ENCODE results near the gene ANO2. TPM values are rescaled to one million over a fixed set of nuclear protein-coding genes. Genes with fewer than 3 reads are reported as not detected.
"Not testable (repeated sequence)": the region's sequence is repeated elsewhere in the genome, so short reads cannot be mapped to it uniquely, and the experiment has no call there.

ANO2 gene
- total and polyA plus RNA-seq, 4 donors = 0.03 to 0.25 (median 0.15) TPM

DNA sequence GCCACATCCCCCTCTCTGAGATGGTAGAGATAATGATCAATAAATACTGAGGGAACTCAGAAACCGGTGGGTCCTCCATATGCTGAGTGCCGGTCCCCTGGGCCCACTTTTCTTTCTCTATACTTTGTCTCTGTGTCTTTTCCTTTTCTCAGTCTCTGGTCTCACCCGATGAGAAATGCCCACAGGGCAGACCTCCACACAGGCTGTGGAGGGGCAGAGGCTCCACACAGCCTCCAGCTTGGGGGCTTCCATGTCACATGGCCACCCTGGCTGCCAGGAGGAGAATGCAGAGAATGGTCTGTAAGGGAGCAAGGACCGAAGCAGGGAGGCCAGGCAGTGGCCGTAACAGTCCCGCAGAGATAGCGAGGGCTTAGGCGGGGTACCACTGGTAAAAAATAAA lies 407.3 kb downstream of the ANO2 start:
- 85% methylated on average over 8 of the region's 8 CpGs for WGBS
- no peak for DNase-seq (ENCODE audit: low spot score)
- no peak overlapping the region for H3K9ac ChIP-seq (ENCODE audit: low read depth in 1 of 2, low read length in 2 of 2)
- no peaks in the 10 kb centered on the region for H3K9me3 ChIP-seq (ENCODE audit: control insufficient read depth in 4 of 4, low read length in 3 of 4)
- no peaks in the 10 kb centered on the region for H3K4me1 ChIP-seq (ENCODE audit: control insufficient read depth in 4 of 4, insufficient read depth in 4 of 4, low read length in 3 of 4)
- TF ChIP-seq, protein P1, sequence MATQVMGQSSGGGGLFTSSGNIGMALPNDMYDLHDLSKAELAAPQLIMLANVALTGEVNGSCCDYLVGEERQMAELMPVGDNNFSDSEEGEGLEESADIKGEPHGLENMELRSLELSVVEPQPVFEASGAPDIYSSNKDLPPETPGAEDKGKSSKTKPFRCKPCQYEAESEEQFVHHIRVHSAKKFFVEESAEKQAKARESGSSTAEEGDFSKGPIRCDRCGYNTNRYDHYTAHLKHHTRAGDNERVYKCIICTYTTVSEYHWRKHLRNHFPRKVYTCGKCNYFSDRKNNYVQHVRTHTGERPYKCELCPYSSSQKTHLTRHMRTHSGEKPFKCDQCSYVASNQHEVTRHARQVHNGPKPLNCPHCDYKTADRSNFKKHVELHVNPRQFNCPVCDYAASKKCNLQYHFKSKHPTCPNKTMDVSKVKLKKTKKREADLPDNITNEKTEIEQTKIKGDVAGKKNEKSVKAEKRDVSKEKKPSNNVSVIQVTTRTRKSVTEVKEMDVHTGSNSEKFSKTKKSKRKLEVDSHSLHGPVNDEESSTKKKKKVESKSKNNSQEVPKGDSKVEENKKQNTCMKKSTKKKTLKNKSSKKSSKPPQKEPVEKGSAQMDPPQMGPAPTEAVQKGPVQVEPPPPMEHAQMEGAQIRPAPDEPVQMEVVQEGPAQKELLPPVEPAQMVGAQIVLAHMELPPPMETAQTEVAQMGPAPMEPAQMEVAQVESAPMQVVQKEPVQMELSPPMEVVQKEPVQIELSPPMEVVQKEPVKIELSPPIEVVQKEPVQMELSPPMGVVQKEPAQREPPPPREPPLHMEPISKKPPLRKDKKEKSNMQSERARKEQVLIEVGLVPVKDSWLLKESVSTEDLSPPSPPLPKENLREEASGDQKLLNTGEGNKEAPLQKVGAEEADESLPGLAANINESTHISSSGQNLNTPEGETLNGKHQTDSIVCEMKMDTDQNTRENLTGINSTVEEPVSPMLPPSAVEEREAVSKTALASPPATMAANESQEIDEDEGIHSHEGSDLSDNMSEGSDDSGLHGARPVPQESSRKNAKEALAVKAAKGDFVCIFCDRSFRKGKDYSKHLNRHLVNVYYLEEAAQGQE (IDR thresholded peaks at IDR 0.05) = no peak
- TF ChIP-seq, protein P2, sequence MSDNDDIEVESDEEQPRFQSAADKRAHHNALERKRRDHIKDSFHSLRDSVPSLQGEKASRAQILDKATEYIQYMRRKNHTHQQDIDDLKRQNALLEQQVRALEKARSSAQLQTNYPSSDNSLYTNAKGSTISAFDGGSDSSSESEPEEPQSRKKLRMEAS (IDR thresholded peaks at IDR 0.05) = no peak
- no peak for TF ChIP-seq EGR1 (IDR thresholded peaks at IDR 0.05; ENCODE audit: low read depth in 2 of 2)
- no peak overlapping the region for H3K27ac ChIP-seq (ENCODE audit: low read depth in 1 of 2, low read length in 2 of 2)
- H3K27me3 ChIP-seq (ENCODE audit: control insufficient read depth in 4 of 4, insufficient read depth in 4 of 4, low read length in 3 of 4) = no peaks in the 10 kb centered on the region
- H3K36me3 ChIP-seq (ENCODE audit: control insufficient read depth in 4 of 4, insufficient read depth in 3 of 4, low read depth in 1 of 4, low read length in 3 of 4) = no peaks in the 10 kb centered on the region
- no peak overlapping the region for H3K4me3 ChIP-seq (ENCODE audit: low read depth in 1 of 3, low read length in 3 of 3)

- WGBS = 39% methylated on average over 13 of the region's 13 CpGs
- H3K27me3 ChIP-seq (ENCODE audit: control insufficient read depth in 4 of 4, insufficient read depth in 4 of 4, low read length in 3 of 4); H3K4me1 ChIP-seq (ENCODE audit: control insufficient read depth in 4 of 4, insufficient read depth in 4 of 4, low read length in 3 of 4); H3K4me3 ChIP-seq (ENCODE audit: low read depth in 1 of 3, low read length in 3 of 3); DNase-seq (ENCODE audit: low spot score); H3K27ac ChIP-seq (ENCODE audit: low read depth in 1 of 2, low read length in 2 of 2); H3K9ac ChIP-seq (ENCODE audit: low read depth in 1 of 2, low read length in 2 of 2); H3K9me3 ChIP-seq (ENCODE audit: control insufficient read depth in 4 of 4, low read length in 3 of 4); H3K36me3 ChIP-seq (ENCODE audit: control insufficient read depth in 4 of 4, insufficient read depth in 3 of 4, low read depth in 1 of 4, low read length in 3 of 4): not testable (repeated sequence)
Observed at GRCh38 chr12:5537026-5537615, 407.9 kb downstream of the ANO2 start.

GRCh38 chr12:5535541-5535940 lies 409.5 kb downstream of the ANO2 start:
- WGBS = 83% methylated on average over 3 of the region's 3 CpGs
- Histone ChIP-seq H3K4me1 (ENCODE audit: control insufficient read depth in 4 of 4, insufficient read depth in 4 of 4, low read length in 3 of 4) (no peaks in the 10 kb centered on the region), H3K27me3 (ENCODE audit: control insufficient read depth in 4 of 4, insufficient read depth in 4 of 4, low read length in 3 of 4) (no peaks in the 10 kb centered on the region)

More at GRCh38 chr12:5535541-5535940, 409.5 kb downstream of the ANO2 start:
- H3K36me3 ChIP-seq (ENCODE audit: control insufficient read depth in 4 of 4, insufficient read depth in 3 of 4, low read depth in 1 of 4, low read length in 3 of 4) = no peaks in the 10 kb centered on the region
- no peaks in the 10 kb centered on the region for H3K9me3 ChIP-seq (ENCODE audit: control insufficient read depth in 4 of 4, low read length in 3 of 4)
- no peak overlapping the region for H3K27ac ChIP-seq (ENCODE audit: low read depth in 1 of 2, low read length in 2 of 2)
- no peak for TF ChIP-seq ZBTB33 (IDR thresholded peaks at IDR 0.05)
- no peak for TF ChIP-seq TAF1 (conservative IDR thresholded peaks at IDR 0.05)
- TF ChIP-seq, protein P1 (IDR thresholded peaks at IDR 0.05) = no peak
- no peak for TF ChIP-seq YY1 (IDR thresholded peaks at IDR 0.05)
- no peak for TF ChIP-seq JUND (IDR thresholded peaks at IDR 0.05)
- DNase-seq (ENCODE audit: low spot score) = no peak
- no peak overlapping the region for H3K4me3 ChIP-seq (ENCODE audit: low read depth in 1 of 3, low read length in 3 of 3)
- no peak overlapping the region for H3K9ac ChIP-seq (ENCODE audit: low read depth in 1 of 2, low read length in 2 of 2)

Measured in liver (tissue), 9 donors.